SK-N-MC (cell line): ENCODE measurements around the gene OTOGL.

Experiments
- EZH2 ChIP-seq: fragments of 200-600 bp; sonication (generic); IDR thresholded peaks from one replicate; pipeline ENCODE4 v1.6.1; 2017; ENCODE audit warnings: antibody characterized with exemption
- POLR2AphosphoS5 ChIP-seq: IDR thresholded peaks from 2 replicates; pipeline ENCODE4 v1.6.1; 2012; ENCODE audit warnings: mild to moderate bottlenecking, low read depth, low read length, borderline replicate concordance

GRCh38 chr12:80420075-80420474 is 320.7 kb downstream of the OTOGL start:
- TF ChIP-seq POLR2AphosphoS5 (no peak), EZH2 (no peak)
